ENCODE data around the gene PROP1. TPM values are rescaled to one million over a fixed set of nuclear protein-coding genes. Genes with fewer than 3 reads are reported as not detected.
"Not testable (repeated sequence)": the region's sequence is repeated elsewhere in the genome, so short reads cannot be mapped to it uniquely, and the experiment has no call there.

The PROP1 gene
- total RNA-seq (2014; rRNA removed; shearing (Covaris generic)), result not detected in 2 replicates

DNA sequence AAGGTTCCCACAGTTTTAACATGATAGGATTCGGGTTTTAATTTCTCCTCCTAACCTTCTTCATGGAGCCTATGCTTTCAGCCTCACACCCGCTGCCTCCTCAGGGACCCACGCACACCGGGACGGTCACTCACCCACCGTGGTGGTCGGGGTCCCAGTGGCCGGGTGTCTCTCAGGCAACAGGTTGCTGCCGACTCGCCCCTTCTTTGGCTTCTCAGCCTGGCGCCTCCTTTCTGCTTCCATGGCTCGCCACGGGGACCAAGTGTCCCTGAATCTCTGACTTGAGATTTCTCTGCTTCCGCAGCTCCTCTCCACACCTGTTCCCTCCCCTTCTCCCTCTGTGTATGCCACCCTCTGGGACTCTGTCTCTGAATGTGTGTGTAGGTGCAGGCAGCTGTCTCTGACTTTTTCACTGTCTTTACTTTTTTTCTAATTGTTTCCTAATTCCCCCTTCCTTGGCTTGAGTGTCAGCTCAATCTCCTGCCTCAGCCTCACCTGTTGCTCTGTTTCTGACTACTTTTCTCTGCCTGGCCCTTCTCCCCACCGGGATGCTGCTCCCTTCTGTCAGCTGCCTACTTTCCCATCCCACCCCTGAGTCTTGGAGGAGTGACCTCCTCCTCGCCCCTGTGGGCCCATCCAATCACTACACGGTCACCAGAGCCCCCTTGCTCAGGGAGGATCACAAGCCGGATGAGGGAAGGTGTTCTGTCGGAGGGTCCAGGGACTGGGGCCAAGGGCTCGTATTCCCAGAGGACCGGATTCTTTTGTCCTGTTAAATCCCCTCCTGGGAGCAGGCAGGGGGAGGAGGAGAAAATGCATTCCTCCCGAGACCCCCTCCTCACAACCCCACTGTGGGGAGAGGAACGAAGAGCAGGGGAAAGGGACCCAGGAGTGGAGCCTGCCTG lies at the start of gene PROP1:
TSS of gene PROP1 (minus strand) at position 552 of the 905 bp plus-strand sequence. CDS start at position 243, 309 bp downstream.
- DNase-seq (ENCODE audit: low spot score), result no peak

GRCh38 chr5:178019379-178020030 lies 23.5 kb upstream of the PROP1 start:
- DNase-seq (ENCODE audit: low spot score); in situ Hi-C loops (cut with HindIII; ENCODE audit: low sequenced_read_pairs): not testable (repeated sequence)

More for the DNA sequence above, at the start of gene PROP1:
- in situ Hi-C loops (cut with HindIII; ENCODE audit: low sequenced_read_pairs), result no loop called here

DNA sequence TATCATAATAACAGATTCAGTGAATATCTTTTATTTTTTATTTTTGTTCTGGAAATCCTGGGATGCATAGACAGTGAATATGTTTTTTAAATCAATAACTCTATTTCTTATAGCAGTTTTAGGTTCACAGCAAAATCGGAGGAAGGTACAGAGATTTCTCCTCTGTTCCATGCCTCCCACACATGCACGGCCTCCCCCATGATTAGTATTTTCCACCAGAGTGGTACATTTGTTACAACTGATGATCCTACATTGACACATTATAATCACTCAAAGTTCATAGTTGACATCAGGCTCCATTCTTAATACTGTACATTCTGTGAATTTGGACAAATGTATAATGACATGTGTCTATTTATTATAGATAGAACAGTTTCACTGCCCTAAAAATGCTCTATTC lies 16.7 kb upstream of the PROP1 start:
- DNase-seq (ENCODE audit: low spot score); in situ Hi-C loops (cut with HindIII; ENCODE audit: low sequenced_read_pairs): not testable (repeated sequence)

DNA sequence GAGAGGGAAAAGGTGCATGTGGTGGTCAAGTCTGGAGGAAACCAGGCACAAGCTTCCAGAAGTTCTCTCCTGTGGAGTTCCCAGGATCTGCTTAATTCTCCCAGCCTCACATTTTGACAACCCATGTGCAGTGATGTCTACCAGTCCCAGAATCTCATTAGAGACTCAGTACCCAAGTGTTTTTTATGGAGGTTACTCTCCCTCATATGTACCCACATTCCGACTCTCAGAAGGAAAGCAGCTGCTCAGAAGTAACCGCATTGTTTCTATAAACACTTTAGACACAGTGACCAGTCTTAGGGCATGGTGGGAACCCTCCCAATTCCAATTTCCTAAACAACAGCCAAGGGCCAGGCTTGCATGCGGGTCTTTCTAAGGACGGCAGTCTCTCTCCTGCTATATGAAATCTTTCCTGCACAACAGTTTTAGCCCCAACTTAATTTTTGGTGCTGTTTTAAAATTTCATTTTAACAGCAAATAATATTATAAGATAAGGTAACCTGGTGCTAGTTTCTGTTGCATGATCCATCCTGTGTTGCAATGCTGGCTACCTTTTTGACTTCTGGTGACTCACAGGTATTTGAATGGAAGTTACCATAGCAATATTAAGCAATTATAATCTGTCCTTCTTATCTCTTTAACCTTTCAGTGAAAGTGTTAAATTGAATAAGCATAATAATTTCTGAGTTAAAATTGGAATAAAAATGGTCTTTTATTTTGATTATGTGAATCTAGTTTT lies 15.9 kb upstream of the PROP1 start:
- DNase-seq (ENCODE audit: low spot score); in situ Hi-C loops (cut with HindIII; ENCODE audit: low sequenced_read_pairs): not testable (repeated sequence)

DNA sequence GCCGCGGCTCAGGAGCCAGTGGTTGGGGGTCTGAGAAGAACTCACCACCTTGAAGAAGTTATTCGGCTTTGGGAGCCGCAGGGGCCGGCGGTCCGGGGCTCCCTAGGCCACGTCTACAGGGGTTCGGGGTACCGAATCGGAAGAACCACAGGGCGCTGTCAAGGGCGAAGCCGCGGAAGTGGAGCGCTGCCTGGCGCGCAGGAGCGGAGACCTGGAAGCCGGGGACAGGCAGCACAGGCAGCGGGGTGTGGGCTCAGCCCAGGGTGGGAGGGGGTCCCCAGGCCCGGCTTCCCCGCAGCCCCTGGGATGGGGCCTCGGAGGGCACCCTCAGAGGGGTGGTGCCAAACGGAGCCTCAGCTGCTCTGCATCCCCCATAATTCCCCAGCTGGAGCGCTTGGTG lies 11.2 kb upstream of the PROP1 start:
- DNase-seq (ENCODE audit: low spot score); in situ Hi-C loops (cut with HindIII; ENCODE audit: low sequenced_read_pairs): not testable (repeated sequence)

DNA sequence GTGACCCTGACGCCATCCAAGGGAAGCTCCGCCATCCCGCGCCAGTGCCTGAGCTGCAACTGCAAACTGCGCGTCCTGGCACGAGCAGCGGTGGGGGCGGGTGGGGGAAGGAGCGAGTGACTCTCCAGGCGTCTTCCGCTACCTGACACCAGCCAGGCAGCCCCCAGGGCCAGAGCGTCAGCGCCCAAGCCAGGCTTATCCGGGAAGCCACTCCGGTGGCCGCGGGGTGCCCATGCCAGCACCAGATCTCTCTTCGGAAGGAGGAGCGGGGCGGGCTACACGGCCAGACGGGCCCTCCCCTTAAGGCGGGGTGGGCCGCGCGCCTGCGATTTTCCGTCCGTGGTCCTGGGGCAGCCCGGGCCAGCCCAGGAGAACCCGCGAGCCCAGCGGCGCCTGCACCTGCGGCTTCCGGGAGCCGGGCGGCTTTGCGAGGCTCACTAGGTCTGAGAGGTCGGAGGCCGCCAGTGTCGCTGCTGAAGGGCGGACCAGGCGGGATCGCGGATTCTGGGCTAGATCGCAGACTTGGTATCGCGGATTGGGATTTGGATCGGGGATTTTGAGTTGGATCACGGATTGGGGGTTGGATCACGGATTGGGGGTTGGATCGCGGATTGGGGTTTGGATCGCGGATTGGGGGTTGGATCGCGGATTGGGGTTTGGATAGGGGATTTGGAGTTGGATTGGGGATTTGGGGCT lies 10.6 kb upstream of the PROP1 start:
- peak; percentile 43 for DNase-seq (ENCODE audit: low spot score)
- in situ Hi-C loops (cut with HindIII; ENCODE audit: low sequenced_read_pairs), result not testable (repeated sequence)

GRCh38 chr5:178006181-178006535 lies 10.1 kb upstream of the PROP1 start:
- DNase-seq (ENCODE audit: low spot score); in situ Hi-C loops (cut with HindIII; ENCODE audit: low sequenced_read_pairs): not testable (repeated sequence)

- DNase-seq (ENCODE audit: low spot score), result no peak
- in situ Hi-C loops (cut with HindIII; ENCODE audit: low sequenced_read_pairs), result no loop called here
Observed at GRCh38 chr5:177997846-177998245, 1.8 kb upstream of the PROP1 start.

DNA sequence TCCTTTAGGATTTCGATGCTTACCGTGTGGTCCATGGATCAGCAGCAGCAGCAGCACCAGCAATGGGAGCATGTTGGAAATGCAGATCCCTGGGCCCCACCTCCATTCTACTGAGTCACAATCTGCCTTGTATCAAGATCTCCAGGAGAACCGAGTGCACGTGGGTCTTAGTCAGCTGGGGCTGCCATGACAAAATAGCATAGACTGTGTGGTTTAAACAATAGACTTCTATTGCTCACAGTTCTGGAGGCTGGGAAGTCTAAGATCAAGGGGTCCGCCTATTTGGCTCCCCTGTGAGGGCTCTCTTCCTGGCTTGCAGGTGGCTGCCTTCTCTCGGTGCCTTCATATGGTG lies 1.3 kb upstream of the PROP1 start:
- no peak for DNase-seq (ENCODE audit: low spot score)
- in situ Hi-C loops (cut with HindIII; ENCODE audit: low sequenced_read_pairs), result no loop called here

DNA sequence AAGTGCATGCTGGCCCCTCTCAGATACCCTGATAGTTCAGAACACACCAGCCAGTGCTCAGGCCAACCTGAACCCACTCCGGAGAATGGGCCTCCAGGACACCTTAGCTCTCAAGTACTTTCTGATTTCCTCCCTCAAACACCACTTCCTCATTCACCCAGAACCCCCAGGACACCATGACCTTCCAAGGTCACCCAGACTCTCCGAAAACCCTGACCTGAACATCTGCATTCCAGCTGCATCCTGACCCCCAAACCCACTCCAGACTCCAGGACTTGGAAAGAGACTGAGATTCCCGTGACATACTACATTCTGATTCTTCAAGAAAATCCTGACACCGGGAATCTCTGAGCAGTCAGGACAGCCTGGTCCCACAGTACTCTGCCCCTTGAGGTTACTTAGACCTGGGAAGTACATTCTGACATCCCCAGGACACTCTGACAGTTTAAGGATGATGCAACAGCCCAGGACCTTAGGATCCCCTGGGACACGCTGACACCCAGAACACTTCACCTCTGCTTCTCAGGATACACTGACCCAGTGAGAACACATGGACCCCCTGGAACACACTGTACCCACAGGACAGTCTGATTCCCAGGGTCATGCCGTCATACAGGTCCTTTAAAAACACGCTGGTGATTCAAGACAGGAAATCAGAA lies 747 bp upstream of the PROP1 start:
- DNase-seq (ENCODE audit: low spot score), result no peak
- in situ Hi-C loops (cut with HindIII; ENCODE audit: low sequenced_read_pairs), result no loop called here

- no peak for DNase-seq (ENCODE audit: low spot score)
- in situ Hi-C loops (cut with HindIII; ENCODE audit: low sequenced_read_pairs), result no loop called here
Observed at GRCh38 chr5:177994561-177995190, 1.4 kb downstream of the PROP1 start.

DNA sequence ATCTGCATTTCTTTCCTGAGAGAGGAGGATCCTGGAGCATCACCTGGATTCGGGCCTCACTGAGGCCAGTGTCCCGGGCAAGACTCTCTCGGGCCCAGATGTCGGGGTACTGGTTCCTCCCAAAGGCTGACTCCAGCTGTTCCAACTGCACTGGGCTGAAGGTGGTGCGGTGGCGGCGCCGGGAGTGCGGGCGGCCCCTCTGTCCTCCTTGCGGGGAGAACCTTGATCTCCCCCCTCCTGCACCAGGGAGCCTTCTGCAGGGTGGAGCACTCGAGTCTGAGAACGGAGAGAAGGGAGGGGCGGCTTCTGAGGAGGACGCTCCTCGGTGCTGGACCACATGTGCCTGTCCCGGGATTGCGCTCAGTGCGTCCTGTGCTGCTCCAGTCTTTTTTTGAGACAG lies 2.0 kb downstream of the PROP1 start:
- in situ Hi-C loops (cut with HindIII; ENCODE audit: low sequenced_read_pairs), result no loop called here
- DNase-seq (ENCODE audit: low spot score), result no peak

- in situ Hi-C loops (cut with HindIII; ENCODE audit: low sequenced_read_pairs), result no loop called here
- no peak for DNase-seq (ENCODE audit: low spot score)
Observed at GRCh38 chr5:177992466-177992865, 3.6 kb downstream of the PROP1 start.

- in situ Hi-C loops (cut with HindIII; ENCODE audit: low sequenced_read_pairs), result no loop called here
- no peak for DNase-seq (ENCODE audit: low spot score)
Observed at GRCh38 chr5:177988989-177989625, 6.9 kb downstream of the PROP1 start.

DNA sequence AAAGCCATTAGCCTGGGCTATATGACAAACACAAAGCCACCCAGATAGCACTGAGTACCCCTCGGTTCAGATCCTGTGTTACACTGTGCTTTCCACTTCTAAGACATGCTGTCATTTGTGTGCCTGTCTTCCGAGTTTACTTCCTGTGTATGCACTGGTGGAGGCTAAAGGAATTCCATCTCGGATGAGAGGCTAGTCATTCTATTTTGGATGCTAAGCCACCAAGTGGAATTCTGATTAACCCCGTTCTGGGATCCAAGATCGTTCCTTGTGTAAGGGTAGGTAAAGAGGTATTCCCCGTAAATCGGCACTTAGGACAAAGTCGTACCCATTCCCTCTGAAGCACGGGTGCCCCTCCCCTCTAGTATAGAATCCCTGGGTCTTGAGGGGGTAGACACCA lies 8.7 kb downstream of the PROP1 start:
- in situ Hi-C loops (cut with HindIII; ENCODE audit: low sequenced_read_pairs), result no loop called here
- DNase-seq (ENCODE audit: low spot score), result no peak

DNA sequence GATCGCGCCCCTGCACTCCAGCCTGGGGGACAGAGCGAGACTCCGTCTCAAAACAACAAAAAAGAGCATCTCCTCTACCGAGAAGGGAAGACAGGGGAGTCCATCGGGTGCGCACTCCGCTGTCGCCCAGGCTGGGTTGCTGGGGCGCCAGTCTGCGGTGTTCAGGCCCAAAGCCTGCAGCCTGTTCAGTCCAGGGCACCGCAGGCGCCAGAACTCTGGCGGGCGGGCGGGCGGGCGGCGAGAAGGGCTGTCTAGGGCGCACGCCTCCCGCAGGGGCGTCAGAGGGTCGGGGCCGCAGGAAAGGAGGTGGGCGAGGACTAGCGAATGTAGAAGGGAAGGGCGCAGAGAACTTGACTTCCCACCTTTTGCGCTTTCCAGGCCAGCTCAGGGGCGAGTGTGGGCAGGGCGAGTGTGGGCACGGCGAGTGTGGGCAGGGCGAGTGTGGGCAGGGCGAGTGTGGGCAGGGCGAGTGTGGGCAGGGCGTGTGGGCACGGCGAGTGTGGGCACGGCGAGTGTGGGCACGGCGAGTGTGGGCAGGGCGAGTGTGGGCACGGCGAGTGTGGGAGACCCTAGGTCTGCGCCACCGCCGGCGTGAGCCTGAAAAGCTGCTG lies 10.5 kb downstream of the PROP1 start:
- DNase-seq (ENCODE audit: low spot score), result no peak
- in situ Hi-C loops (cut with HindIII; ENCODE audit: low sequenced_read_pairs), result no loop called here

DNA sequence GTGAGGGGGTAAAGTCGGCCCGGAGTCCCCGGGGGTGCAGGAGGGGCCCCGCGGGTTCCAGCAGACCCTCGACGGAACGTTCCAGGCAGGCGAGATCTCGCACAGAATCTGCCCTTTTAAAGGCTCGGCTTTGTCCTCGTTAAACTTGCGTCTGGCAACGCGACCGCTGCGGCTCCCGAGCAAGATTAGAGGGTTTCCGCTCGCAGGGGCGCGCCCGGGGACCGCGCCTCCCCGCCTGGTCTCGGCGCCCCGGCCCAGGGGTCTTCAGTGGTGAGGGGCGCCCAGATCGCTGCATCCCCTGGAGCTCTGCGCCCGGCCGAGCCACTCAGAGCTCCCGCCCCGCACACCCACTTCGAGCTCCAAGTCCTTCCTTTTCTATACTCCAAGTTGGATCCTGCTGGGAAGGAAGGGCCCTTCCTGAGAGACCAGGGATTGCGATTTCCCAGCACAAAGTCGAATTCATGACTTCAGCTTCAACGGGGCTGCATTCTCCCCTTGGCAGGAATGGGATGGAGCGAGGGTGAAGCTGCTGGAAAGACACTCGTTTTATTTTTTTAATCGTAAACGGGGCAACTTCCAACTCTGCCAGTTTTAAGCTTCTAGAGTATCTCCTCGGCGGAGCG lies 11.3 kb downstream of the PROP1 start:
- in situ Hi-C loops (cut with HindIII; ENCODE audit: low sequenced_read_pairs), result no loop called here
- DNase-seq (ENCODE audit: low spot score), result no peak

Data from G401 (cell line).